Smooth muscle cell (in vitro differentiated cells): ENCODE data around the gene RARB. TPM values are rescaled to one million over a fixed set of nuclear protein-coding genes. Genes with fewer than 3 reads are reported as not detected.

Experiments
- DNase-seq: peaks from one replicate; lab custom pipeline; 2025; ENCODE audit not compliant: unreplicated experiment; lab: John Stamatoyannopoulos, UW
- H2AFZ ChIP-seq: fragments of 200-600 bp; sonication (generic); 2 replicates; pipeline ENCODE4 v1.6.0; 2016; ENCODE audit warnings: antibody characterized with exemption, low read depth, mild to moderate bottlenecking
- H3F3A ChIP-seq: fragments of 200-600 bp; sonication (generic); 2 replicates; pipeline ENCODE4 v1.6.0; 2017; ENCODE audit warnings: antibody characterized with exemption, low read depth
- H3K27ac ChIP-seq: fragments of 200-600 bp; sonication (generic); 2 replicates; pipeline ENCODE4 v1.5.1; 2016; ENCODE audit warnings: low read depth, mild to moderate bottlenecking
- H3K27me3 ChIP-seq: fragments of 200-600 bp; sonication (generic); 2 replicates; pipeline ENCODE4 v1.6.1; 2016; ENCODE audit warnings: low read depth, mild to moderate bottlenecking
- H3K36me3 ChIP-seq: fragments of 200-600 bp; sonication (generic); 2 replicates; pipeline ENCODE4 v1.5.1; 2016; ENCODE audit warnings: low read depth
- H3K4me1 ChIP-seq: fragments of 200-600 bp; sonication (generic); 2 replicates; pipeline ENCODE4 v1.5.1; 2016; ENCODE audit warnings: low read depth
- H3K4me2 ChIP-seq: fragments of 200-600 bp; sonication (generic); 2 replicates; pipeline ENCODE4 v1.6.0; 2016; ENCODE audit warnings: mild to moderate bottlenecking
- H3K4me3 ChIP-seq: fragments of 200-600 bp; sonication (generic); 2 replicates; pipeline ENCODE4 v1.5.1; 2016; ENCODE audit warnings: mild to moderate bottlenecking
- H3K79me2 ChIP-seq: fragments of 200-600 bp; sonication (generic); 2 replicates; pipeline ENCODE4 v1.6.0; 2016; ENCODE audit warnings: low read depth, mild to moderate bottlenecking
- H3K9ac ChIP-seq: fragments of 200-600 bp; sonication (generic); 2 replicates; pipeline ENCODE4 v1.6.0; 2016; ENCODE audit warnings: low read depth
- H3K9me3 ChIP-seq: fragments of 200-600 bp; sonication (generic); replicated peaks from 2 replicates; pipeline ENCODE4 v1.5.1; 2016; ENCODE audit warnings: low read depth
- H4K20me1 ChIP-seq: fragments of 200-600 bp; sonication (generic); 2 replicates; pipeline ENCODE4 v1.6.0; 2016; ENCODE audit warnings: low read depth
- WGBS: methylation state at CpG from one replicate; pipeline ENCODE4 v1.1.7; 2016; ENCODE audit warnings: low lambda C conversion rate; 5-methylcytosine and 5-hydroxymethylcytosine counted together
- polyA plus RNA-seq: library from polyadenylated mRNA; unstranded; fragments of >200 nt; fragmentation: Nextera tagmentation; extraction: Ambion mirVana; gene quantifications from 2 replicates; pipeline ENCODE4 v1.2.1, GENCODE V29; 2016
- total RNA-seq: library from RNA; depleted of rRNA; stranded (reverse); fragments of >200 nt; gene quantifications from 2 replicates; pipeline ENCODE4 v1.2.3, GENCODE V29; 2014
- TF ChIP-seq, protein P1 (sequence below): fragments of 200-600 bp; sonication (generic); IDR thresholded peaks from 2 replicates; pipeline ENCODE4 v1.5.1; 2017; ENCODE audit warnings: borderline replicate concordance, mild to moderate bottlenecking, antibody characterized with exemption; ENCODE audit not compliant: insufficient read depth, poor library complexity, severe bottlenecking

RARB gene
- total and polyA plus RNA-seq, 2 experiments from 2014 or later, result 88.1 to 106 TPM

DNA sequence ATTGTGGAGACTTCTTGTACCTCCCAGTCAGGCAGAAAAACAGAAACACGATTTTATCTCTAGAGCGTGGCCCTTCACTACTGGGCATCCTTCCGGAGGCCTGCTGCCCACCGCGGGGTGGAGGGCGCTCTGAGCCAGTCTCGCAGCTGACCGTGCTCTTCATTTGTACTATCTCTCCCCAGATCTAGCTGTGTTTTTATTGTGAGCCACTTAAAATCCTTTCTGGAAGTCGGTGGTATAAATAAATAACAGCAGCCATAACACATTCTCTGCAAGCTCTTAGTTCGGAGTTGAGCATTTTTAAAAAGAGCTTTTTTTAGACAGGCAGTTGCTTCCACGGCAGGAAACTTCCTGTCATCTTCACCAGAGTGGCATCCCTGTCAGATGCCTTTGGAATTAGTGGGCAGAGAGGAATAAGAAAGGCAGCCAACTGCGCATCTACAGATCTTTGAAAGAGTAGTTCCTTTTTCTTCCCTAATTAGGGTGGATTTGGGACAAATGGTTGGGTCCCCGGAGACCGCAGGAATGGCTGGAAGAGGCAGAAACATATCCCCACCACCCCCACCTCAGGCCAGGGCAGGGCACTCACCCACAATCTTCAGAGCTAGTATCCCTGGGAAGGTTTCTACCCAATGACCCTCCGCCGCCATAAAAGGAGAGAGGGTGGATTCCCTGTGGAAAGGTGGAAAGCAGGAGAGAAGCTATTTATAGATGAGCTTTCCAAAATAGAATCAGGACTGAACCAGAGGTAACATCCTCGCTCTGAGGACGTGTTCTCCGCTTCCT lies 145.5 kb downstream of the RARB start:
- DNase-seq, result no peak
- TF ChIP-seq, protein P1, sequence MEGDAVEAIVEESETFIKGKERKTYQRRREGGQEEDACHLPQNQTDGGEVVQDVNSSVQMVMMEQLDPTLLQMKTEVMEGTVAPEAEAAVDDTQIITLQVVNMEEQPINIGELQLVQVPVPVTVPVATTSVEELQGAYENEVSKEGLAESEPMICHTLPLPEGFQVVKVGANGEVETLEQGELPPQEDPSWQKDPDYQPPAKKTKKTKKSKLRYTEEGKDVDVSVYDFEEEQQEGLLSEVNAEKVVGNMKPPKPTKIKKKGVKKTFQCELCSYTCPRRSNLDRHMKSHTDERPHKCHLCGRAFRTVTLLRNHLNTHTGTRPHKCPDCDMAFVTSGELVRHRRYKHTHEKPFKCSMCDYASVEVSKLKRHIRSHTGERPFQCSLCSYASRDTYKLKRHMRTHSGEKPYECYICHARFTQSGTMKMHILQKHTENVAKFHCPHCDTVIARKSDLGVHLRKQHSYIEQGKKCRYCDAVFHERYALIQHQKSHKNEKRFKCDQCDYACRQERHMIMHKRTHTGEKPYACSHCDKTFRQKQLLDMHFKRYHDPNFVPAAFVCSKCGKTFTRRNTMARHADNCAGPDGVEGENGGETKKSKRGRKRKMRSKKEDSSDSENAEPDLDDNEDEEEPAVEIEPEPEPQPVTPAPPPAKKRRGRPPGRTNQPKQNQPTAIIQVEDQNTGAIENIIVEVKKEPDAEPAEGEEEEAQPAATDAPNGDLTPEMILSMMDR, result no peak
- peak overlapping the region; percentile 93 for H3K27ac ChIP-seq
- H3K4me1 ChIP-seq, result no peaks in the 10 kb centered on the region
- H3K4me2 ChIP-seq, result peak overlapping the region; percentile 49
- H3K79me2 ChIP-seq, result peaks cover 15% of the 10 kb centered on the region
- no peak overlapping the region for H2AFZ ChIP-seq
- peaks cover 4% of the 10 kb centered on the region for H3K36me3 ChIP-seq
- 33% methylated on average over 19 of the region's 19 CpGs for WGBS
- peak overlapping the region; percentile 56 for H3K9ac ChIP-seq
- peaks cover 14% of the 10 kb centered on the region for H3F3A ChIP-seq
- H3K4me3 ChIP-seq, result no peak overlapping the region
- no peaks in the 10 kb centered on the region for H3K9me3 ChIP-seq
- H3K27me3 ChIP-seq, result no peaks in the 10 kb centered on the region
- no peaks in the 10 kb centered on the region for H4K20me1 ChIP-seq

DNA sequence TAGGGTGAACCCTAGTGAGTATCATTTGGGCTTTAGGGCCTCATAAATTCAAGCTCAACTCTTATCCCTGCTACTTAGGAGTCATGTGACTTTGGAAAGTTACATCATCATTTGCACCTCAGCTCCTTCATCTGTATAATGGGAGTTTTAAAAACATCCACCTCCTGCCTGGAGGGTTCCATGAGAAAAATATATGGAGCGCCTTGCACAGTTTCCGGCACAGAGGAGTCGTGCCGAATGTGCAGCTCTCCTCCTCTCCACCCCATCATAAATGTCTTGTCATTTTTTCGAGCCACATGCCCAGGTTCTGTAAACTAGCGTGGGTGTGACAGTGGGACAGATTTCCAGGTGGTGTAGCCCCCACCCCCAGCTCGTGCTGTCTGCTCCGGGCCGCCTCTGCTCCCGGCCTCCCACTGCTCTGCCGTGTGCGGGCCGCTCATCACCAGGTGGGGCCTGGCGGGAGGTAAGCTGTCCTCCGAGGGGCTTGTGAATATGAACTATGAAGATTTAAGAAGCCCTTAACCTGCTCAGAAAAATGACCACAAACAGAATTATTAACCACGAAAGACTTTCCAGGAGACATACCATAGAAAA lies 146.2 kb downstream of the RARB start:
- TF ChIP-seq, protein P1, result no peak

DNA sequence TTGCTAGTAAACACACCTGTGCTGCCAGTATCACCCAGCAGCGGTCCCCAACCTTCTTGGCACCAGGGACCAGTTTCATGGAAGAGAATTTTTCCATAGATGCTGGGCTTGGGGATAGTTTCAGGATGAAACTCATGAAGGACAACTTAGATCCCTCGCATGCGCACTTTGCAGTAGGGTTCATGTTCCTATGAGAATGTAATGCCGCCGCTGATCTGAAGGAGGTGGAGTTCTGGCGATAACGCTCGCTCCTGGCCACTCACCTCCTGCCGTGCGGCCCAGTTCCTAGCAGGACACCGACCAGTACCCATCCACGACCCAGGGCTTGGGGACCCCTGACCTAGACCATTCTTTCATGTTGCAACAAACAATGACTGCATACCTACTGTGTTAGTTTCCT lies 146.9 kb downstream of the RARB start:
- H3K9ac ChIP-seq, result no peak overlapping the region
- H3K4me2 ChIP-seq, result no peak overlapping the region
- no peaks in the 10 kb centered on the region for H3K4me1 ChIP-seq
- peaks cover 21% of the 10 kb centered on the region for H3K79me2 ChIP-seq
- no peaks in the 10 kb centered on the region for H3K9me3 ChIP-seq
- H3K36me3 ChIP-seq, result peaks cover 4% of the 10 kb centered on the region
- no peak for DNase-seq
- WGBS, result 96% methylated on average over 12 of the region's 12 CpGs
- no peaks in the 10 kb centered on the region for H3K27me3 ChIP-seq
- H2AFZ ChIP-seq, result no peak overlapping the region
- no peaks in the 10 kb centered on the region for H4K20me1 ChIP-seq
- H3K27ac ChIP-seq, result peak overlapping the region; percentile 93
- peaks cover 23% of the 10 kb centered on the region for H3F3A ChIP-seq
- TF ChIP-seq, protein P1, result no peak
- no peak overlapping the region for H3K4me3 ChIP-seq

More for the DNA sequence above, 146.2 kb downstream of the RARB start:
- peaks cover 4% of the 10 kb centered on the region for H3K36me3 ChIP-seq
- WGBS, result 93% methylated on average over 16 of the region's 16 CpGs
- H3K27ac ChIP-seq, result peak overlapping the region; percentile 93
- H3K4me3 ChIP-seq, result no peak overlapping the region
- H3K79me2 ChIP-seq, result peaks cover 16% of the 10 kb centered on the region
- no peaks in the 10 kb centered on the region for H3K4me1 ChIP-seq
- no peaks in the 10 kb centered on the region for H3K9me3 ChIP-seq
- peaks cover 18% of the 10 kb centered on the region for H3F3A ChIP-seq
- H4K20me1 ChIP-seq, result no peaks in the 10 kb centered on the region
- no peak for DNase-seq
- H2AFZ ChIP-seq, result no peak overlapping the region
- no peaks in the 10 kb centered on the region for H3K27me3 ChIP-seq
- peak overlapping the region; percentile 3 for H3K9ac ChIP-seq
- peak overlapping the region; percentile 26 for H3K4me2 ChIP-seq
